HCT116 (cell line): ENCODE data around the gene MTOR. TPM values are rescaled to one million over a fixed set of nuclear protein-coding genes. Genes with fewer than 3 reads are reported as not detected.

ENCODE experiments used
- ATAC-seq: fragments of 200-7000 bp; cut with Tn5 transposase; 2 replicates; pipeline ENCODE4 v1.9.1; 2020; ENCODE audit warnings: mild to moderate bottlenecking, moderate library complexity
- BruUV-seq: library from RNA; stranded (reverse); fragments of 400-500 nt; replicated peaks from 2 replicates; lab custom pipeline; 2021; lab: Mats Ljungman, UMichigan
- CTCF ChIA-PET: fragments of 300-600 bp; sonication (Branson Sonifier 250); formaldehyde crosslinking; loops from one replicate; lab custom pipeline; 2021; ENCODE audit warnings: antibody characterized with exemption; lab: Charles Lee
- POLR2A ChIA-PET: fragments of 300-600, 350-600 bp; sonication (Branson Sonifier 250); formaldehyde crosslinking; loops from one replicate; lab custom pipeline; 2021; ENCODE audit warnings: antibody characterized with exemption; lab: Charles Lee
- RAD21 ChIA-PET, 2 experiments: fragments of 300-600 bp; sonication (Branson Sonifier 250); formaldehyde crosslinking; loops; one replicate each; lab custom pipeline; 2023; ENCODE audit warnings: low total read pairs in 2 of 2; ENCODE audit not compliant: uncharacterized antibody in 2 of 2, unreplicated experiment in 2 of 2, low non-redundant PET in 1 of 2; lab: Charles Lee
- DNase-seq: peaks from one replicate; pipeline ENCODE4 v3.0.0-alpha.2; 2010; ENCODE audit warnings: low read depth, low spot score
- H2AFZ ChIP-seq: fragments of 200-600 bp; shearing (Covaris generic), sonication (generic); 2 replicates; pipeline ENCODE4 v1.6.1; 2017; ENCODE audit warnings: low read depth, mixed run types, mixed read lengths, antibody characterized with exemption, low read length; ENCODE audit not compliant: poor library complexity, severe bottlenecking
- H3K27ac ChIP-seq: 2 replicates; pipeline ENCODE4 v1.5.1; 2012; ENCODE audit warnings: low read depth, low read length
- H3K27me3 ChIP-seq: fragments of 200-600 bp; sonication (generic); 2 replicates; pipeline ENCODE4 v1.6.1; 2016; ENCODE audit warnings: mixed run types, low read length, mixed read lengths; ENCODE audit not compliant: insufficient read depth
- H3K36me3 ChIP-seq, 2 experiments: fragments of 200-500 bp in 1 of 2; fragments of 200-600 bp in 1 of 2; sonication (Bioruptor generic) in 1 of 2; sonication (generic) in 1 of 2; 2 replicates each; pipeline versions ENCODE4 v1.5.1 to v1.6.1; 2014 to 2016; ENCODE audit warnings: low read length in 2 of 2, inconsistent platforms in 1 of 2, mixed read lengths in 1 of 2, mixed run types in 1 of 2; ENCODE audit not compliant: insufficient read depth in 2 of 2, control insufficient read depth in 1 of 2
- H3K4me1 ChIP-seq, 2 experiments: fragments of 200-600 bp in 1 of 2; sonication (generic) in 1 of 2; 2 replicates each; pipeline versions ENCODE4 v1.5.1 to v1.6.1; 2012 to 2017; ENCODE audit warnings: low read length in 2 of 2, inconsistent platforms in 1 of 2, mild to moderate bottlenecking in 1 of 2, mixed read lengths in 1 of 2, mixed run types in 1 of 2, moderate library complexity in 1 of 2; ENCODE audit not compliant: insufficient read depth in 2 of 2, control insufficient read depth in 1 of 2
- H3K4me2 ChIP-seq: fragments of 200-600 bp; sonication (generic); 2 replicates; pipeline ENCODE4 v1.6.1; 2017; ENCODE audit warnings: mixed run types, low read length, mixed read lengths
- H3K4me3 ChIP-seq, 2 experiments: fragments of 200-600 bp in 1 of 2; sonication (generic) in 1 of 2; replicated peaks in 1 of 2; 2 replicates each; pipeline ENCODE4 v1.5.1; 2011 to 2016; ENCODE audit warnings: low read length in 2 of 2, control low read depth in 1 of 2, low read depth in 1 of 2, mild to moderate bottlenecking in 1 of 2, mixed read lengths in 1 of 2, mixed run types in 1 of 2
- H3K79me2 ChIP-seq: fragments of 200-600 bp; sonication (generic); 2 replicates; pipeline ENCODE4 v1.6.1; 2017; ENCODE audit warnings: mild to moderate bottlenecking, mixed run types, low read length, moderate library complexity, mixed read lengths; ENCODE audit not compliant: insufficient read depth
- H3K9ac ChIP-seq: fragments of 200-600 bp; sonication (generic); 2 replicates; pipeline ENCODE4 v1.6.1; 2016; ENCODE audit warnings: low read length, mixed read lengths
- H3K9me2 ChIP-seq: fragments of 200-600 bp; sonication (generic), shearing (Covaris generic); 2 replicates; pipeline ENCODE4 v1.6.1; 2017; ENCODE audit warnings: mixed run types, mild to moderate bottlenecking, moderate library complexity; ENCODE audit not compliant: insufficient read depth
- H3K9me3 ChIP-seq, 2 experiments: fragments of 200-500 bp in 1 of 2; fragments of 200-600 bp in 1 of 2; sonication (Bioruptor generic) in 1 of 2; sonication (generic) in 1 of 2; 2 replicates each; pipeline ENCODE4 v1.6.1; 2014 to 2017; ENCODE audit warnings: low read length in 2 of 2, mixed read lengths in 2 of 2, inconsistent platforms in 1 of 2, low read depth in 1 of 2, mild to moderate bottlenecking in 1 of 2, mixed run types in 1 of 2, moderate library complexity in 1 of 2; ENCODE audit not compliant: control insufficient read depth in 1 of 2, insufficient read depth in 1 of 2
- H4K20me1 ChIP-seq: fragments of 200-600 bp; sonication (generic), shearing (Covaris generic); 2 replicates; pipeline ENCODE4 v1.6.1; 2017; ENCODE audit warnings: mixed run types, mild to moderate bottlenecking, moderate library complexity; ENCODE audit not compliant: insufficient read depth
- ATF3 ChIP-seq: IDR thresholded peaks from 2 replicates; pipeline ENCODE4 v1.6.1; 2012
- CBX3 ChIP-seq: IDR thresholded peaks from 2 replicates; pipeline ENCODE4 v1.6.1; 2012; ENCODE audit warnings: low read depth
- CEBPB ChIP-seq: IDR thresholded peaks from 2 replicates; pipeline ENCODE4 v1.6.1; 2012; ENCODE audit warnings: low read depth
- EGR1 ChIP-seq: IDR thresholded peaks from 2 replicates; pipeline ENCODE4 v1.6.1; 2012; ENCODE audit warnings: low read depth
- ELF1 ChIP-seq: IDR thresholded peaks from 2 replicates; pipeline ENCODE4 v1.6.1; 2012; ENCODE audit warnings: low read depth, borderline replicate concordance
- FOSL1 ChIP-seq: IDR thresholded peaks from 2 replicates; pipeline ENCODE4 v1.6.1; 2012; ENCODE audit warnings: low read depth
- MAX ChIP-seq: IDR thresholded peaks from 2 replicates; pipeline ENCODE4 v1.6.1; 2012
- POLR2AphosphoS5 ChIP-seq: IDR thresholded peaks from 2 replicates; pipeline ENCODE4 v1.6.1; 2011; ENCODE audit warnings: mild to moderate bottlenecking, low read depth, low read length, moderate library complexity
- RAD21 ChIP-seq: IDR thresholded peaks from 2 replicates; pipeline ENCODE4 v1.6.1; 2012; ENCODE audit warnings: low read depth, mild to moderate bottlenecking
- SIN3A ChIP-seq: IDR thresholded peaks from 2 replicates; pipeline ENCODE4 v1.6.1; 2012; ENCODE audit warnings: low read depth
- SP1 ChIP-seq: IDR thresholded peaks from 2 replicates; pipeline ENCODE4 v1.6.1; 2012; ENCODE audit warnings: low read depth
- SRF ChIP-seq: IDR thresholded peaks from 2 replicates; pipeline ENCODE4 v1.6.1; 2012; ENCODE audit warnings: low read depth
- TCF7L2 ChIP-seq: IDR thresholded peaks from 2 replicates; pipeline ENCODE4 v1.7.0; 2011; ENCODE audit warnings: borderline replicate concordance, inconsistent platforms; ENCODE audit not compliant: insufficient read depth, insufficient read length; ENCODE audit errors: extremely low read depth
- YY1 ChIP-seq: IDR thresholded peaks from 2 replicates; pipeline ENCODE4 v1.6.1; 2011; ENCODE audit warnings: low read length, low read depth, moderate library complexity, mild to moderate bottlenecking; ENCODE audit not compliant: insufficient replicate concordance; ENCODE audit errors: extremely low read depth
- ZBTB33 ChIP-seq: IDR thresholded peaks from 2 replicates; pipeline ENCODE4 v1.6.1; 2011; ENCODE audit warnings: mild to moderate bottlenecking, low read length, moderate library complexity; ENCODE audit not compliant: insufficient replicate concordance; ENCODE audit errors: extremely low read depth
- ZFX ChIP-seq: fragments of 450-650 bp; IDR thresholded peaks from 2 replicates; pipeline ENCODE4 v1.6.1; 2017
- intact Hi-C: fragments of 100-400 bp; cut with micrococcal nuclease; formaldehyde crosslinking; loops from 2 replicates; pipeline ENCODE4 v1.10.0; 2022
- total RNA-seq: library from RNA; stranded (reverse); gene quantifications from one replicate; pipeline ENCODE4 v1.2.1, GENCODE V29; 2021; ENCODE audit not compliant: unreplicated experiment
- TF ChIP-seq, protein P1 (sequence below): IDR thresholded peaks from 2 replicates; pipeline ENCODE4 v1.6.1; 2012; ENCODE audit warnings: low read depth

The MTOR gene
- total RNA-seq, 1 experiment from 2014 or later: 42.2 TPM

- POLR2A ChIA-PET: interaction anchor here (0.9 kb wide), 1 partner anchor 34 kb away, joined by 3 read pairs; no protein-coding TSS in a partner anchor
- Histone ChIP-seq H3K79me2 (peaks cover 9% of the 10 kb centered on the region; the same call in 1 of the 2 replicates), H3K36me3 (peaks cover 39 to 41% of the 10 kb centered on the region in 2 experiments; a peak in 3 of 4 replicates), H3K4me2 (no peak overlapping the region), H2AFZ (no peak overlapping the region), H4K20me1 (no peaks in the 10 kb centered on the region), H3K9ac (no peak overlapping the region), H3K4me3 (no peak overlapping the region), H3K4me1 (peaks cover 6 to 11% of the 10 kb centered on the region in 2 experiments; a peak in 2 of 4 replicates), H3K9me3 (no peaks in the 10 kb centered on the region), H3K27me3 (no peaks in the 10 kb centered on the region), H3K27ac (no peak overlapping the region), H3K9me2 (no peaks in the 10 kb centered on the region)
- DNase-seq (no peak), ATAC-seq (no peak)
- RAD21 ChIA-PET: no interaction called here
- no peak for TF ChIP-seq MAX
- TF ChIP-seq ZFX: no peak
- TF ChIP-seq ATF3: no peak
- no peak for TF ChIP-seq SRF
- TF ChIP-seq ZBTB33: no peak
- TF ChIP-seq, protein P1, sequence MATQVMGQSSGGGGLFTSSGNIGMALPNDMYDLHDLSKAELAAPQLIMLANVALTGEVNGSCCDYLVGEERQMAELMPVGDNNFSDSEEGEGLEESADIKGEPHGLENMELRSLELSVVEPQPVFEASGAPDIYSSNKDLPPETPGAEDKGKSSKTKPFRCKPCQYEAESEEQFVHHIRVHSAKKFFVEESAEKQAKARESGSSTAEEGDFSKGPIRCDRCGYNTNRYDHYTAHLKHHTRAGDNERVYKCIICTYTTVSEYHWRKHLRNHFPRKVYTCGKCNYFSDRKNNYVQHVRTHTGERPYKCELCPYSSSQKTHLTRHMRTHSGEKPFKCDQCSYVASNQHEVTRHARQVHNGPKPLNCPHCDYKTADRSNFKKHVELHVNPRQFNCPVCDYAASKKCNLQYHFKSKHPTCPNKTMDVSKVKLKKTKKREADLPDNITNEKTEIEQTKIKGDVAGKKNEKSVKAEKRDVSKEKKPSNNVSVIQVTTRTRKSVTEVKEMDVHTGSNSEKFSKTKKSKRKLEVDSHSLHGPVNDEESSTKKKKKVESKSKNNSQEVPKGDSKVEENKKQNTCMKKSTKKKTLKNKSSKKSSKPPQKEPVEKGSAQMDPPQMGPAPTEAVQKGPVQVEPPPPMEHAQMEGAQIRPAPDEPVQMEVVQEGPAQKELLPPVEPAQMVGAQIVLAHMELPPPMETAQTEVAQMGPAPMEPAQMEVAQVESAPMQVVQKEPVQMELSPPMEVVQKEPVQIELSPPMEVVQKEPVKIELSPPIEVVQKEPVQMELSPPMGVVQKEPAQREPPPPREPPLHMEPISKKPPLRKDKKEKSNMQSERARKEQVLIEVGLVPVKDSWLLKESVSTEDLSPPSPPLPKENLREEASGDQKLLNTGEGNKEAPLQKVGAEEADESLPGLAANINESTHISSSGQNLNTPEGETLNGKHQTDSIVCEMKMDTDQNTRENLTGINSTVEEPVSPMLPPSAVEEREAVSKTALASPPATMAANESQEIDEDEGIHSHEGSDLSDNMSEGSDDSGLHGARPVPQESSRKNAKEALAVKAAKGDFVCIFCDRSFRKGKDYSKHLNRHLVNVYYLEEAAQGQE: no peak
- no peak for TF ChIP-seq SIN3A
- no peak for TF ChIP-seq EGR1
- no peak for TF ChIP-seq ELF1
- TF ChIP-seq CBX3: no peak
- TF ChIP-seq FOSL1: no peak
- TF ChIP-seq POLR2AphosphoS5: no peak
- TF ChIP-seq RAD21: no peak
- TF ChIP-seq TCF7L2: no peak
- no peak for TF ChIP-seq CEBPB
- no peak for TF ChIP-seq YY1
- TF ChIP-seq SP1: no peak
- CTCF ChIA-PET: no interaction called here
- intact Hi-C loops: no loop called here
- no TSS peak for BruUV-seq
Measured at GRCh38 chr1:11064942-11065341, 197.4 kb downstream of the MTOR start.
